ENCODE data around the gene ADGRF4.

DNA sequence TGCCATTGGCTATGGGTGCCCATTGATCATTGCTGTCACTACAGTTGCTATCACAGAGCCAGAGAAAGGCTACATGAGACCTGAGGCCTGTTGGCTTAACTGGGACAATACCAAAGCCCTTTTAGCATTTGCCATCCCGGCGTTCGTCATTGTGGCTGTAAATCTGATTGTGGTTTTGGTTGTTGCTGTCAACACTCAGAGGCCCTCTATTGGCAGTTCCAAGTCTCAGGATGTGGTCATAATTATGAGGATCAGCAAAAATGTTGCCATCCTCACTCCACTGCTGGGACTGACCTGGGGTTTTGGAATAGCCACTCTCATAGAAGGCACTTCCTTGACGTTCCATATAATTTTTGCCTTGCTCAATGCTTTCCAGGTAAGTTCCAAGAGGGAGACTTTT lies 16.4 kb downstream of the ADGRF4 start:
- no peak for TF ChIP-seq SUZ12 (IDR thresholded peaks at IDR 0.05)
- TF ChIP-seq ELF4 (IDR thresholded peaks at IDR 0.05): no peak
- no peak for TF ChIP-seq SP1 (IDR thresholded peaks at IDR 0.05)
- TF ChIP-seq TARDBP (IDR thresholded peaks at IDR 0.05): no peak
- TF ChIP-seq L3MBTL2 (conservative IDR thresholded peaks at IDR 0.05): no peak
- TF ChIP-seq LEF1 (IDR thresholded peaks at IDR 0.05; ENCODE audit: borderline replicate concordance): no peak

All from HEK293T (cell line).